Gastroesophageal sphincter (tissue), 4 donors: ENCODE data around the gene SRF. TPM values are rescaled to one million over a fixed set of nuclear protein-coding genes. Genes with fewer than 3 reads are reported as not detected.

Experiments used
- ATAC-seq: fragments of 150-250 bp; one replicate; pipeline ENCODE4 v1.9.1; 2016; ENCODE audit warnings: mild to moderate bottlenecking, moderate library complexity
- H3K27ac ChIP-seq, 4 donors: fragments of 200-600 bp; sonication (generic) in 3 of 4; 1 replicate in 3 of 4; 2 replicates in 1 of 4; pipeline ENCODE4 v1.5.1; 2016 to 2019
- H3K27me3 ChIP-seq: fragments of 200-600 bp; sonication (generic); one replicate; pipeline ENCODE4 v1.5.1; 2019
- H3K36me3 ChIP-seq, 2 donors: fragments of 200-600 bp; sonication (generic); one replicate each; pipeline ENCODE4 v1.5.1; 2019; ENCODE audit warnings: control low read depth in 1 of 2
- H3K4me1 ChIP-seq, 3 donors: fragments of 200-600 bp; sonication (generic); 1 replicate in 2 of 3; 2 replicates in 1 of 3; pipeline ENCODE4 v1.5.1; 2016 to 2019; ENCODE audit warnings: control low read depth in 2 of 3
- H3K4me3 ChIP-seq, 2 donors: fragments of 200-600 bp; sonication (generic); one replicate each; pipeline ENCODE4 v1.5.1; 2019; ENCODE audit warnings: mild to moderate bottlenecking in 1 of 2, moderate library complexity in 1 of 2
- H3K9me3 ChIP-seq, 3 donors: fragments of 200-600 bp; sonication (generic); one replicate each; pipeline ENCODE4 v1.5.1; 2017 to 2019; ENCODE audit warnings: control low read depth in 2 of 3
- CTCF ChIP-seq, 4 experiments: fragments of 200-600 bp in 2 of 4; fragments of 450-650 bp in 2 of 4; sonication (generic) in 1 of 4; IDR thresholded peaks; one replicate each; pipeline ENCODE4 v1.5.1; 2017 to 2019; ENCODE audit warnings: antibody characterized with exemption in 4 of 4, mild to moderate bottlenecking in 2 of 4, moderate library complexity in 2 of 4
- EP300 ChIP-seq: sonication (generic); formaldehyde crosslinking; IDR thresholded peaks from one replicate; pipeline ENCODE4 v1.6.1; 2017; ENCODE audit warnings: antibody characterized with exemption, mild to moderate bottlenecking
- POLR2A ChIP-seq, 2 donors: fragments of 450-650 bp; IDR thresholded peaks; one replicate each; pipeline ENCODE4 v1.6.1; 2017; ENCODE audit warnings: antibody characterized with exemption in 2 of 2, mild to moderate bottlenecking in 2 of 2, moderate library complexity in 1 of 2
- POLR2AphosphoS5 ChIP-seq: sonication (generic); formaldehyde crosslinking; IDR thresholded peaks from one replicate; pipeline ENCODE4 v1.6.1; 2017; ENCODE audit warnings: antibody characterized with exemption
- WGBS, 2 donors: methylation state at CpG; one replicate each; pipeline ENCODE4 v1.1.5; 2018; ENCODE audit warnings: low coverage in 1 of 2; 5-methylcytosine and 5-hydroxymethylcytosine counted together
- total RNA-seq, 4 donors: library from RNA; depleted of rRNA; stranded (reverse); fragments of >200 nt; gene quantifications; one replicate each; pipeline ENCODE4 v1.1.0, GENCODE V29; 2016

The SRF gene
- total RNA-seq, 4 donors from 2014 or later: 92.6 to 192 (median 117) TPM

- Histone ChIP-seq H3K4me1 (peaks cover 2 to 28% (median 4%) of the 10 kb centered on the region in 3 donors), H3K36me3 (peaks cover 0 to 65% of the 10 kb centered on the region in 2 donors), H3K4me3 (no peak overlapping the region), H3K9me3 (no peaks in the 10 kb centered on the region), H3K27ac (no peak overlapping the region), H3K27me3 (no peaks in the 10 kb centered on the region)
- WGBS, 2 donors: 80 to 91% methylated on average over 1 to 2 of the region's 4 CpGs
- TF ChIP-seq POLR2A (IDR thresholded peaks at IDR 0.05) (no peak), EP300 (no peak), CTCF (IDR thresholded peaks at IDR 0.05) (no peak), POLR2AphosphoS5 (no peak)
- ATAC-seq: no peak
These were observed 15.6 kb downstream of the SRF start for GRCh38 chr6:43186706-43187105.

- Histone ChIP-seq H3K4me1 (peaks cover under 1 to 20% (median 2%) of the 10 kb centered on the region in 3 donors), H3K27ac (no peak overlapping the region), H3K36me3 (peaks cover 0 to 73% of the 10 kb centered on the region in 2 donors), H3K9me3 (no peaks in the 10 kb centered on the region), H3K27me3 (no peaks in the 10 kb centered on the region), H3K4me3 (no peak overlapping the region)
- WGBS, 2 donors: 83 to 86% methylated on average over 1 to 2 of the region's 7 CpGs
- TF ChIP-seq POLR2AphosphoS5 (no peak), POLR2A (IDR thresholded peaks at IDR 0.05) (no peak), CTCF (IDR thresholded peaks at IDR 0.05) (no peak), EP300 (no peak)
- no peak for ATAC-seq
These were observed 16.8 kb downstream of the SRF start for GRCh38 chr6:43187821-43188220.

GRCh38 chr6:43188426-43188825 lies 17.4 kb downstream of the SRF start:
- 77 to 80% methylated on average over 1 to 3 of the region's 10 CpGs for WGBS, 2 donors
- TF ChIP-seq EP300 (no peak), POLR2A (IDR thresholded peaks at IDR 0.05) (no peak), CTCF (IDR thresholded peaks at IDR 0.05) (no peak), POLR2AphosphoS5 (no peak)
- Histone ChIP-seq H3K27ac (no peak overlapping the region), H3K9me3 (no peaks in the 10 kb centered on the region), H3K4me1 (peaks cover 0 to 14% (median 0%) of the 10 kb centered on the region in 3 donors), H3K27me3 (no peaks in the 10 kb centered on the region), H3K36me3 (peaks cover 0 to 79% of the 10 kb centered on the region in 2 donors), H3K4me3 (no peak overlapping the region)
- no peak for ATAC-seq

- Histone ChIP-seq H3K4me3 (no peak overlapping the region), H3K27me3 (no peaks in the 10 kb centered on the region), H3K9me3 (no peaks in the 10 kb centered on the region), H3K36me3 (peaks cover 0 to 83% of the 10 kb centered on the region in 2 donors), H3K4me1 (no peaks in the 10 kb centered on the region), H3K27ac (no peak overlapping the region)
- WGBS, 2 donors: 85 to 87% methylated on average over 4 to 6 of the region's 6 CpGs
- TF ChIP-seq CTCF (IDR thresholded peaks at IDR 0.05) (no peak), POLR2AphosphoS5 (no peak), POLR2A (IDR thresholded peaks at IDR 0.05) (no peak), EP300 (no peak)
- ATAC-seq: no peak
These were observed 18.8 kb downstream of the SRF start for GRCh38 chr6:43189776-43190304.

- TF ChIP-seq CTCF (IDR thresholded peaks at IDR 0.05): no peak
- TF ChIP-seq POLR2A (IDR thresholded peaks at IDR 0.05): no peak
- no peak for TF ChIP-seq EP300
- TF ChIP-seq POLR2AphosphoS5: no peak
- no peak for ATAC-seq
- Histone ChIP-seq H3K4me3 (no peak overlapping the region), H3K27me3 (no peaks in the 10 kb centered on the region), H3K4me1 (no peaks in the 10 kb centered on the region), H3K27ac (no peak overlapping the region), H3K36me3 (peaks cover 0 to 86% of the 10 kb centered on the region in 2 donors), H3K9me3 (no peaks in the 10 kb centered on the region)
- 90 to 92% methylated on average over 4 to 9 of the region's 9 CpGs for WGBS, 2 donors
These were observed 21.8 kb downstream of the SRF start for GRCh38 chr6:43192911-43193310.
